MCF 10A (cell line): ENCODE measurements around the gene CCR7. TPM values are rescaled to one million over a fixed set of nuclear protein-coding genes. Genes with fewer than 3 reads are reported as not detected.

Experiments used
- BruUV-seq: library from RNA; stranded (reverse); fragments of 400-500 nt; replicated peaks from 2 replicates; lab custom pipeline; 2021; lab: Mats Ljungman, UMichigan
- CTCF ChIA-PET: fragments of 300-600 bp; sonication (Branson Sonifier 250); formaldehyde crosslinking; extraction: SDS; loops from one replicate; lab custom pipeline; 2021; ENCODE audit warnings: antibody characterized with exemption, inconsistent platforms; lab: Yijun Ruan, JAX
- POLR2A ChIA-PET: fragments of 300-600, 350-650 bp; sonication (Branson Sonifier 250); formaldehyde crosslinking; extraction: SDS; loops from one replicate; lab custom pipeline; 2020; ENCODE audit warnings: antibody characterized with exemption, inconsistent platforms; lab: Yijun Ruan, JAX
- DNase-seq: peaks from one replicate; pipeline ENCODE4 v3.0.0-alpha.2; 2018; ENCODE audit not compliant: unreplicated experiment
- H3K27ac Mint-ChIP-seq: one replicate; pipeline ENCODE4 v1.8.0; 2022; ENCODE audit warnings: mild to moderate bottlenecking, low read depth, mixed read lengths; ENCODE audit not compliant: unreplicated experiment
- H3K27me3 Mint-ChIP-seq: one replicate; pipeline ENCODE4 v1.8.0; 2022; ENCODE audit warnings: mixed read lengths; ENCODE audit not compliant: insufficient read depth, unreplicated experiment
- H3K36me3 Mint-ChIP-seq: one replicate; pipeline ENCODE4 v1.8.0; 2022; ENCODE audit warnings: mild to moderate bottlenecking, moderate library complexity, mixed read lengths; ENCODE audit not compliant: insufficient read depth, unreplicated experiment
- H3K4me1 Mint-ChIP-seq: one replicate; pipeline ENCODE4 v1.8.0; 2022; ENCODE audit warnings: mixed read lengths; ENCODE audit not compliant: insufficient read depth, unreplicated experiment
- H3K4me3 Mint-ChIP-seq: one replicate; pipeline ENCODE4 v1.8.0; 2022; ENCODE audit warnings: mild to moderate bottlenecking, moderate library complexity, mixed read lengths; ENCODE audit not compliant: unreplicated experiment
- H3K9me3 Mint-ChIP-seq: one replicate; pipeline ENCODE4 v1.8.0; 2022; ENCODE audit warnings: mixed read lengths; ENCODE audit not compliant: unreplicated experiment
- CTCF ChIP-seq: fragments of 200-600 bp; IDR thresholded peaks from one replicate; pipeline ENCODE4 v1.8.0; 2022; ENCODE audit warnings: antibody characterized with exemption, mild to moderate bottlenecking; ENCODE audit not compliant: unreplicated experiment
- intact Hi-C: fragments of 100-400 bp; cut with micrococcal nuclease; formaldehyde crosslinking; loops from 2 replicates; pipeline ENCODE4 v1.14.1; 2022
- total RNA-seq: library from RNA; stranded (reverse); gene quantifications from 2 replicates; pipeline ENCODE4 v1.2.3, GENCODE V29; 2022

CCR7 gene
- total RNA-seq, 1 experiment from 2014 or later = not detected

- intact Hi-C loops = no loop called here
- DNase-seq = no peak
- H3K27ac Mint-ChIP-seq = no peak overlapping the region
- H3K36me3 Mint-ChIP-seq = no peaks in the 10 kb centered on the region
- peaks cover 35% of the 10 kb centered on the region for H3K27me3 Mint-ChIP-seq
- H3K4me1 Mint-ChIP-seq = no peaks in the 10 kb centered on the region
- no peaks in the 10 kb centered on the region for H3K9me3 Mint-ChIP-seq
- no peak for TF ChIP-seq CTCF
- POLR2A ChIA-PET = no interaction called here
- CTCF ChIA-PET = interaction anchor here (1.2 kb wide), 1 partner anchor 13 kb away, joined by 4 read pairs; no protein-coding TSS in a partner anchor
- H3K4me3 Mint-ChIP-seq = no peak overlapping the region
- BruUV-seq = no TSS peak
These were observed 42.4 kb upstream of the CCR7 start for GRCh38 chr17:40607641-40608040.

GRCh38 chr17:40606548-40607353 is 41.5 kb upstream of the CCR7 start:
- no peaks in the 10 kb centered on the region for H3K4me1 Mint-ChIP-seq
- CTCF ChIA-PET = no interaction called here
- POLR2A ChIA-PET = interaction anchor here (0.7 kb wide), 1 partner anchor 18 kb away, joined by 3 read pairs; no protein-coding TSS in a partner anchor
- peaks cover 26% of the 10 kb centered on the region for H3K27me3 Mint-ChIP-seq
- no peak for TF ChIP-seq CTCF
- intact Hi-C loops = no loop called here
- H3K36me3 Mint-ChIP-seq = no peaks in the 10 kb centered on the region
- no peaks in the 10 kb centered on the region for H3K9me3 Mint-ChIP-seq
- BruUV-seq = no TSS peak
- no peak overlapping the region for H3K27ac Mint-ChIP-seq
- no peak overlapping the region for H3K4me3 Mint-ChIP-seq
- no peak for DNase-seq

GRCh38 chr17:40605306-40605705 is 40.0 kb upstream of the CCR7 start:
- POLR2A ChIA-PET = interaction anchor here (0.6 kb wide), 1 partner anchor 42 kb away, joined by 3 read pairs; the partner anchor contains the start of gene SMARCE1
- no TSS peak for BruUV-seq

More at GRCh38 chr17:40605306-40605705, 40.0 kb upstream of the CCR7 start:
- Mint-ChIP-seq H3K4me1 (no peaks in the 10 kb centered on the region), H3K36me3 (no peaks in the 10 kb centered on the region), H3K9me3 (no peaks in the 10 kb centered on the region), H3K27ac (no peak overlapping the region), H3K27me3 (peaks cover 12% of the 10 kb centered on the region), H3K4me3 (no peak overlapping the region)
- intact Hi-C loops = no loop called here
- DNase-seq = no peak
- CTCF ChIA-PET = interaction anchor here (0.6 kb wide), 1 partner anchor 118 kb away, joined by 3 read pairs; no protein-coding TSS in a partner anchor
- TF ChIP-seq CTCF = no peak
